MM.1S (cell line): ENCODE results near the gene APOBEC3G.
"Not testable (repeated sequence)": the region's sequence is repeated elsewhere in the genome, so short reads cannot be mapped to it uniquely, and the experiment has no call there.

Experiments
- DNase-seq: peaks from one replicate; pipeline ENCODE4 v3.0.0-alpha.2; 2015
- H2AFZ ChIP-seq: fragments of 300-600 bp; sonication (generic); 2 replicates; pipeline ENCODE4 v1.6.0; 2016; ENCODE audit warnings: antibody characterized with exemption, low read length
- H3F3A ChIP-seq: fragments of 300-600 bp; sonication (generic); 2 replicates; pipeline ENCODE4 v1.6.1; 2016; ENCODE audit warnings: mild to moderate bottlenecking, antibody characterized with exemption, low read length, moderate library complexity, mixed read lengths; ENCODE audit not compliant: insufficient read depth
- H3K27ac ChIP-seq: fragments of 300-600 bp; sonication (generic); 2 replicates; pipeline ENCODE4 v1.5.1; 2016; ENCODE audit warnings: mild to moderate bottlenecking, low read length
- H3K27me3 ChIP-seq: fragments of 300-600 bp; sonication (generic); replicated peaks from 2 replicates; pipeline ENCODE4 v1.6.0; 2016; ENCODE audit warnings: low read length; ENCODE audit not compliant: insufficient read depth
- H3K36me3 ChIP-seq: fragments of 300-600 bp; sonication (generic); replicated peaks from 2 replicates; pipeline ENCODE4 v1.6.1; 2016; ENCODE audit warnings: mild to moderate bottlenecking, low read length, mixed read lengths; ENCODE audit not compliant: insufficient read depth
- H3K4me1 ChIP-seq: fragments of 300-600 bp; sonication (generic); 2 replicates; pipeline ENCODE4 v1.6.1; 2016; ENCODE audit warnings: low read length, mixed read lengths
- H3K4me2 ChIP-seq: fragments of 300-600 bp; sonication (generic); 2 replicates; pipeline ENCODE4 v1.6.0; 2016; ENCODE audit warnings: low read depth, low read length
- H3K4me3 ChIP-seq: fragments of 300-600 bp; sonication (generic); 2 replicates; pipeline ENCODE4 v1.5.1; 2016; ENCODE audit warnings: low read length, mixed read lengths
- H3K79me2 ChIP-seq: fragments of 300-600 bp; sonication (generic); 2 replicates; pipeline ENCODE4 v1.6.1; 2016; ENCODE audit warnings: mixed run types, low read length, mixed read lengths
- H3K9ac ChIP-seq: fragments of 300-600 bp; sonication (generic); 2 replicates; pipeline ENCODE4 v1.6.1; 2016; ENCODE audit warnings: low read length, mixed read lengths
- H3K9me2 ChIP-seq: fragments of 300-600 bp; sonication (generic); replicated peaks from 2 replicates; pipeline ENCODE4 v1.6.1; 2016; ENCODE audit warnings: mild to moderate bottlenecking, low read length, mixed read lengths; ENCODE audit not compliant: insufficient read depth
- H3K9me3 ChIP-seq: fragments of 300-600 bp; sonication (generic); replicated peaks from 2 replicates; pipeline ENCODE4 v1.6.1; 2016; ENCODE audit warnings: mild to moderate bottlenecking, low read length, mixed read lengths; ENCODE audit not compliant: insufficient read depth
- H4K20me1 ChIP-seq: fragments of 300-600 bp; sonication (generic); 2 replicates; pipeline ENCODE4 v1.6.1; 2016; ENCODE audit warnings: mild to moderate bottlenecking, low read length, moderate library complexity, mixed read lengths; ENCODE audit not compliant: insufficient read depth
- EZH2 ChIP-seq: fragments of 300-600 bp; sonication (generic); optimal IDR thresholded peaks from 2 replicates; pipeline ENCODE3; 2017; ENCODE audit warnings: low read depth, mild to moderate bottlenecking, antibody characterized with exemption, low read length, mixed read lengths
- EZH2phosphoT487 ChIP-seq: fragments of 300-600 bp; sonication (generic); IDR thresholded peaks from 2 replicates; pipeline ENCODE4 v1.6.1; 2018; ENCODE audit warnings: antibody characterized with exemption, low read length
- TF ChIP-seq, protein P1 (sequence below): fragments of 300-600 bp; sonication (generic); IDR thresholded peaks from 2 replicates; pipeline ENCODE4 v1.5.1; 2016; ENCODE audit warnings: antibody characterized with exemption, low read length, mixed read lengths

Gene APOBEC3G

DNA sequence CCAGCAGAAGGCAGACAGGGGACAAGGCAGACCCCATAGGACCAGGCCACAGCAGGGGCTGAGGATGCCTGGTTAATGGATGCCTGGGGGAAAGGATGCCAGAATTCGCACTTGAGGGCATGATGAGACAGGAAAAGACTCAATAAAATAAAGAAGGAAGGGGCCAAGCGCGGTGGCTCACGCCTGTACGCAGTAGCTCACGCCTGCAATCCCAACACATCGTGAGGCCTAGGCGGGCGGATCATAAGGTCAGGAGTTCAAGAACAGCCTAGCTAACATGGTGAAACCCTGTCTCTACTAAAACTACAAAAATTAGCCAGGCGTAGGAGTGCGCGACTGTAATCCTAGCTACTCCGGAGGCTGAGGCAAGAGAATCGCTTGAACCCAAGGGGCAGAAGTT is 46.4 kb upstream of the APOBEC3G start:
- no peaks in the 10 kb centered on the region for H3K36me3 ChIP-seq
- H3K27ac ChIP-seq: no peak overlapping the region
- TF ChIP-seq EZH2 (no peak), EZH2phosphoT487 (no peak)
- TF ChIP-seq, protein P1, sequence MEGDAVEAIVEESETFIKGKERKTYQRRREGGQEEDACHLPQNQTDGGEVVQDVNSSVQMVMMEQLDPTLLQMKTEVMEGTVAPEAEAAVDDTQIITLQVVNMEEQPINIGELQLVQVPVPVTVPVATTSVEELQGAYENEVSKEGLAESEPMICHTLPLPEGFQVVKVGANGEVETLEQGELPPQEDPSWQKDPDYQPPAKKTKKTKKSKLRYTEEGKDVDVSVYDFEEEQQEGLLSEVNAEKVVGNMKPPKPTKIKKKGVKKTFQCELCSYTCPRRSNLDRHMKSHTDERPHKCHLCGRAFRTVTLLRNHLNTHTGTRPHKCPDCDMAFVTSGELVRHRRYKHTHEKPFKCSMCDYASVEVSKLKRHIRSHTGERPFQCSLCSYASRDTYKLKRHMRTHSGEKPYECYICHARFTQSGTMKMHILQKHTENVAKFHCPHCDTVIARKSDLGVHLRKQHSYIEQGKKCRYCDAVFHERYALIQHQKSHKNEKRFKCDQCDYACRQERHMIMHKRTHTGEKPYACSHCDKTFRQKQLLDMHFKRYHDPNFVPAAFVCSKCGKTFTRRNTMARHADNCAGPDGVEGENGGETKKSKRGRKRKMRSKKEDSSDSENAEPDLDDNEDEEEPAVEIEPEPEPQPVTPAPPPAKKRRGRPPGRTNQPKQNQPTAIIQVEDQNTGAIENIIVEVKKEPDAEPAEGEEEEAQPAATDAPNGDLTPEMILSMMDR: no peak
- no peak overlapping the region for H3K9ac ChIP-seq
- H3K4me3 ChIP-seq: no peak overlapping the region
- H3K4me2 ChIP-seq: no peak overlapping the region
- no peaks in the 10 kb centered on the region for H3K27me3 ChIP-seq
- H3K79me2 ChIP-seq: peaks cover 23% of the 10 kb centered on the region
- H3K9me2 ChIP-seq: no peaks in the 10 kb centered on the region
- no peak overlapping the region for H2AFZ ChIP-seq
- DNase-seq: no peak
- no peaks in the 10 kb centered on the region for H3F3A ChIP-seq
- no peaks in the 10 kb centered on the region for H4K20me1 ChIP-seq
- peaks cover 1% of the 10 kb centered on the region for H3K4me1 ChIP-seq
- H3K9me3 ChIP-seq: no peaks in the 10 kb centered on the region

DNA sequence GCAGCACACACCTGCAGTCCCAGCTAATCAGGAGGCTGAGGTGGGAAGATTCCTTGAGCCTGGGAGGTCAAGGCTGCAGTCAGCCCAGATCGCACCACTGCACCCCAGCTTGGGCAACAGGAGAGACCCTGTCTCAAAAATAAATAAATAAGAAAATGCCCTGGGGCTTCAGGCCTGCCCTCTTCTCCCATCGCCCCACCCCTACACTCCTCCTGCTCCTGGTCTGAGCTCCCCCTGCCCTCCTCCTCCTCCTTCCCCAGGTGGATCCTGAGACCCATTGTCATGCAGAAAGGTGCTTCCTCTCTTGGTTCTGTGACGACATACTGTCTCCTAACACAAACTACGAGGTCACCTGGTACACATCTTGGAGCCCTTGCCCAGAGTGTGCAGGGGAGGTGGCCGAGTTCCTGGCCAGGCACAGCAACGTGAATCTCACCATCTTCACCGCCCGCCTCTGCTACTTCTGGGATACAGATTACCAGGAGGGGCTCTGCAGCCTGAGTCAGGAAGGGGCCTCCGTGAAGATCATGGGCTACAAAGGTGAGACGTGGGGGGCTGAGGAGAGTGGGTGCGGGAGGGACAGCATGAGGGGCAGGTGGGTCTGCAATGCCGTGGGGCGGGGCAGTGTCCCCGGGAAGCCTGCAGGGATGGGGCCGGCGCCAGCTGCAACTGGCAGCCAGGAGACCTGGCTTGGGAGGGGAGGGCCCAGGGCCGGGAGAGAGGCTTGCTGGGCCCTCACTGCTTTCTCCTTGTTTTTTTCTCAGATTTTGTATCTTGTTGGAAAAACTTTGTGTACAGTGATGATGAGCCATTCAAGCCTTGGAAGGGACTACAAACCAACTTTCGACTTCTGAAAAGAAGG is 45.4 kb upstream of the APOBEC3G start:
- H2AFZ ChIP-seq, H3F3A ChIP-seq, H3K9me3 ChIP-seq, H3K36me3 ChIP-seq, DNase-seq, H4K20me1 ChIP-seq, H3K27me3 ChIP-seq, H3K9me2 ChIP-seq, H3K27ac ChIP-seq, H3K4me1 ChIP-seq, H3K9ac ChIP-seq, H3K4me3 ChIP-seq, H3K4me2 ChIP-seq: not testable (repeated sequence)
- H3K79me2 ChIP-seq: peaks cover 13% of the 10 kb centered on the region

DNA sequence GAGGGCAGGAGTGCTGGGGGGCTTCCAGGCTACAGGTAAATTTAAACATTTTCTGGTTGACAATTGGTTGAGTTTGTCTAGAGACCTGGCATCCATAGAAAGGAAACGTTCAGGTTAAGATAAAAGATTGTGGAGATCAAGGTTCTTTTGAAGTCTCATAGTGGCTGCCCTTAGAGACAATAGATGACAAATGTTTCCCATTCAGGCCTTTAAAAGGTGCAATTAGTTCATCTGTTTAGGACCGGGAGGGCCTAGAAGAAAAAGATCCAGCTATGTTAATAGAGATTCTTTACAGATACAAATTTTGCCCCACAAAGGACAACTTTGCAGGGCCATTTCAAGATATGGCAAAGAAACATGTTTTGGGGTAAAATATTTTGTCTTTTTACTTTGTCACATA is 40.0 kb upstream of the APOBEC3G start:
- H3K4me2 ChIP-seq, H3K27ac ChIP-seq, H3K9me2 ChIP-seq, H3K4me1 ChIP-seq, H3K9ac ChIP-seq, H3K27me3 ChIP-seq, H2AFZ ChIP-seq, H3K4me3 ChIP-seq, H3K9me3 ChIP-seq, H3K36me3 ChIP-seq, DNase-seq, H4K20me1 ChIP-seq: not testable (repeated sequence)
- peaks cover 11% of the 10 kb centered on the region for H3K79me2 ChIP-seq
- peaks cover 14% of the 10 kb centered on the region for H3F3A ChIP-seq

DNA sequence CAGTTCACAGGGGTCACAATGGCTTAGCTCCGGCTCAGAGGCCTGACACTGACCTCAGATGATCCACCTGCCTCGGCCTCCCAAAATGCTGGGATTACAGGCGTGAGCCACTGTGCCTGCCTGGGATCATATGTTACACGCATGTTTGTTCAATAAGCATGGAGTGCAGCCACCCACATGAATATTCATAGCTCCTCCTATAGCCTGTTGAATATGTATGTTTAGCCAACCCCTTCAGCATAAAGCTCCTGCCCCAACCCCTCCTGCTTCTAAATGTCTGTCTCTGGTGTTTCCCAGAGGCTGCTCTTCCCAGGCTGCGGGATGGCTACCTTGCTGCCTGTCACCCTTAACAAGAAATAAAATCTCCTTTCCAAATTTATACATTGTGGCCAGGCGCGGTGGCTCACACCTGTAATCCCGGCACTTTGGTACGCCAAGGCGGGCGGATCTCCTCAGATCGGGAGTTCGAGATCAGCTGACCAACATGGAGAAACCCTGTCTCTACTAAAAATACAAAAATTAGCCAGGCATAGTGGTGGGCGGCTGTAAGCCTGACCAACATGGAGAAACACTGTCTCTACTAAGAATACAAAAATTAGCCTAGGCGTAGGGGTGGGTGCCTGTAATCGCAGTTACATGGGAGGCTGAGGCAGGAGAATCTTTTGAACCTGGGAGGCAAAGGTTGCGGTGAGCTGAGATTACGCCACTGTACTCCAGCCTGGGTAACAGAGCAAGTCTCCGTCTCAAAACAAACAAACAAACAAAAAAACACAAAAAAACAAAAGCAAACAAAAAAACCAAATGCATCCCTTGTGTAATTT is 37.6 kb upstream of the APOBEC3G start:
- H3K4me1 ChIP-seq: peaks cover 4% of the 10 kb centered on the region; the same call in 1 of the 2 replicates
- H3K27ac ChIP-seq: peak overlapping the region; percentile 83; the same call in 1 of the 2 replicates

DNA sequence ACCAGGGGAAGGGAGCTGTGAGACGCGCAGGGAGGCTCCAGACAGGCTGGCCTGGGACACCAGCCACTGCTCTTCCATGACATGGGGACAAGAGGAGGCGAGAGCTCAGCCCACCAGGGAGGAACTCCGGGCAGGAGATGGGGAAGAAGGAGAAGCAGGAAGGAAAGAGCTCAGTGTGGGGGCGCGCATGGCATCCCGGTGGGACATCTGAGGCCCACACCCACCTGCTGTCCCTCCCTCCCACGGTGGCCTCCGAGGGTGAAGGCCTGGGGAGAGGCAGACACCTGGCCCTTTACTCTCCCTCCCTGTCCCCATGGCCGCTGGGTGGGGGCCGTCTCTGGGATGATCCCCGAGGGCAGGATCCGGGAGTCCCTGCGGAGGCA is 36.9 kb upstream of the APOBEC3G start:
- not testable (repeated sequence) for H3K36me3 ChIP-seq, H4K20me1 ChIP-seq, DNase-seq, H3K9me3 ChIP-seq, H3K27me3 ChIP-seq, H2AFZ ChIP-seq, H3K4me1 ChIP-seq, H3K9me2 ChIP-seq
- Histone ChIP-seq H3K27ac (peak overlapping the region; percentile 83; the same call in 1 of the 2 replicates), H3F3A (peaks cover 14% of the 10 kb centered on the region), H3K79me2 (peaks cover 20% of the 10 kb centered on the region), H3K4me2 (peak overlapping the region; percentile 68; the same call in 1 of the 2 replicates), H3K9ac (peak overlapping the region; percentile 28; the same call in 1 of the 2 replicates), H3K4me3 (peak overlapping the region; percentile 50)

More for the DNA sequence above, 37.6 kb upstream of the APOBEC3G start:
- H3K36me3 ChIP-seq: no peaks in the 10 kb centered on the region
- no peaks in the 10 kb centered on the region for H3K9me3 ChIP-seq
- H3K79me2 ChIP-seq: peaks cover 20% of the 10 kb centered on the region
- peak overlapping the region; percentile 50; the same call in 1 of the 2 replicates for H3K4me3 ChIP-seq
- H3K4me2 ChIP-seq: peak overlapping the region; percentile 68; the same call in 1 of the 2 replicates
- H3K27me3 ChIP-seq: no peaks in the 10 kb centered on the region
- no peaks in the 10 kb centered on the region for H3K9me2 ChIP-seq
- no peak overlapping the region for H2AFZ ChIP-seq
- no peak overlapping the region; the same call in 1 of the 2 replicates for H3K9ac ChIP-seq
- DNase-seq: no peak
- H3F3A ChIP-seq: peaks cover 14% of the 10 kb centered on the region
- no peaks in the 10 kb centered on the region for H4K20me1 ChIP-seq
- TF ChIP-seq EZH2 (no peak), EZH2phosphoT487 (no peak)
- TF ChIP-seq, protein P1: no peak
